HG02678 (cell line): Measurements from ENCODE around the gene RFNG.

Source experiments
- ATAC-seq: cut with Tn5 transposase; IDR thresholded peaks from one replicate; pipeline ENCODE4 v1.9.1; 2021; ENCODE audit warnings: mild to moderate bottlenecking, moderate library complexity; ENCODE audit not compliant: unreplicated experiment

The RFNG gene

GRCh38 chr17:82059272-82060000 is 7.8 kb upstream of the RFNG start:
- ATAC-seq: no peak

GRCh38 chr17:82058855-82059249 is 7.2 kb upstream of the RFNG start:
- no peak for ATAC-seq

GRCh38 chr17:82058230-82058854 is 6.7 kb upstream of the RFNG start:
- ATAC-seq: no peak

- ATAC-seq: no peak
These were observed 5.4 kb upstream of the RFNG start for GRCh38 chr17:82056729-82057621.

GRCh38 chr17:82055965-82056728 is 4.5 kb upstream of the RFNG start:
- ATAC-seq: no peak

- no peak for ATAC-seq
These were observed 3.7 kb upstream of the RFNG start for GRCh38 chr17:82055023-82055964.

GRCh38 chr17:82054351-82055022 is 2.9 kb upstream of the RFNG start:
- ATAC-seq: no peak

GRCh38 chr17:82053556-82054263 is 2.1 kb upstream of the RFNG start:
- ATAC-seq: no peak

GRCh38 chr17:82053130-82053529 is 1.5 kb upstream of the RFNG start:
- no peak for ATAC-seq

GRCh38 chr17:82052638-82053059 is 1.0 kb upstream of the RFNG start:
- ATAC-seq: no peak

- ATAC-seq: no peak
These were observed 610 bp downstream of the RFNG start for GRCh38 chr17:82050761-82051641.

- no peak for ATAC-seq
These were observed 1.4 kb downstream of the RFNG start for GRCh38 chr17:82050152-82050760.

GRCh38 chr17:82049521-82049971 is 2.1 kb downstream of the RFNG start:
- ATAC-seq: no peak

- no peak for ATAC-seq
These were observed 2.5 kb downstream of the RFNG start for GRCh38 chr17:82049106-82049505.

GRCh38 chr17:82048571-82048971 is 3.0 kb downstream of the RFNG start:
- no peak for ATAC-seq

GRCh38 chr17:82047914-82048570 is 3.6 kb downstream of the RFNG start:
- ATAC-seq: no peak

GRCh38 chr17:82047379-82047778 is 4.2 kb downstream of the RFNG start:
- ATAC-seq: no peak
